Common myeloid progenitor, CD34-positive (primary cell): ENCODE results near the gene NRIP2.

ENCODE experiments used
- CTCF ChIA-PET: fragments of 350-600 bp; sonication (Branson Sonifier 250); formaldehyde crosslinking; loops from one replicate; lab custom pipeline; 2021; ENCODE audit warnings: antibody characterized with exemption; lab: Charles Lee
- POLR2A ChIA-PET: fragments of 350-600 bp; sonication (Branson Sonifier 250); formaldehyde crosslinking; loops from one replicate; lab custom pipeline; 2021; ENCODE audit warnings: antibody characterized with exemption; lab: Charles Lee
- DNase-seq, 3 donors: peaks; one replicate each; pipeline versions ENCODE4 v3.0.0 to v3.0.0-alpha.2; 2013
- H3K27ac ChIP-seq, 2 experiments: 1 replicate in 1 of 2; 2 replicates in 1 of 2; pipeline ENCODE4 v1.7.0; 2013; ENCODE audit warnings: inconsistent platforms in 2 of 2, low read length in 2 of 2, mild to moderate bottlenecking in 2 of 2, low read depth in 1 of 2, moderate library complexity in 1 of 2; ENCODE audit not compliant: severe bottlenecking in 2 of 2, insufficient read depth in 1 of 2, poor library complexity in 1 of 2
- H3K27me3 ChIP-seq, 5 experiments: replicated peaks in 2 of 5; 1 replicate in 3 of 5; 2 replicates in 2 of 5; pipeline versions ENCODE4 v1.6.1 to v1.7.0; 2013; ENCODE audit warnings: low read length in 4 of 5, mild to moderate bottlenecking in 2 of 5, moderate library complexity in 2 of 5, inconsistent platforms in 1 of 5; ENCODE audit not compliant: insufficient read depth in 5 of 5, control insufficient read depth in 4 of 5
- H3K36me3 ChIP-seq, 4 experiments: 1 replicate in 2 of 4; 2 replicates in 2 of 4; pipeline versions ENCODE4 v1.6.1 to v1.7.0; 2013; ENCODE audit warnings: low read length in 3 of 4, control low read depth in 1 of 4, mild to moderate bottlenecking in 1 of 4; ENCODE audit not compliant: control insufficient read depth in 4 of 4, insufficient read depth in 4 of 4
- H3K4me1 ChIP-seq, 4 experiments: 1 replicate in 3 of 4; 2 replicates in 1 of 4; pipeline versions ENCODE4 v1.6.1 to v1.7.1; 2013; ENCODE audit warnings: low read length in 3 of 4, mild to moderate bottlenecking in 3 of 4, control low read depth in 1 of 4, inconsistent platforms in 1 of 4, moderate library complexity in 1 of 4; ENCODE audit not compliant: control insufficient read depth in 4 of 4, insufficient read depth in 4 of 4; ENCODE audit errors: control extremely low read depth in 1 of 4
- H3K4me3 ChIP-seq, 7 experiments: 1 replicate in 4 of 7; 2 replicates in 3 of 7; pipeline versions ENCODE4 v1.5.1 to v1.7.0; 2013; ENCODE audit warnings: mild to moderate bottlenecking in 7 of 7, low read length in 6 of 7, moderate library complexity in 6 of 7, inconsistent platforms in 2 of 7, low read depth in 2 of 7, control low read depth in 1 of 7; ENCODE audit not compliant: insufficient read depth in 4 of 7, control insufficient read depth in 1 of 7; ENCODE audit errors: extremely low read depth in 1 of 7
- H3K9me3 ChIP-seq, 5 experiments: 1 replicate in 4 of 5; 2 replicates in 1 of 5; pipeline versions ENCODE4 v1.6.1 to v1.7.1; 2013; ENCODE audit warnings: low read length in 4 of 5, mild to moderate bottlenecking in 2 of 5, inconsistent platforms in 1 of 5, low read depth in 1 of 5, moderate library complexity in 1 of 5; ENCODE audit not compliant: control insufficient read depth in 4 of 5, insufficient read depth in 2 of 5; ENCODE audit errors: control extremely low read depth in 1 of 5
- WGBS: methylation state at CpG from one replicate; pipeline ENCODE4 v1.1.5; 2013; ENCODE audit not compliant: insufficient coverage; 5-methylcytosine and 5-hydroxymethylcytosine counted together

The NRIP2 gene

DNA sequence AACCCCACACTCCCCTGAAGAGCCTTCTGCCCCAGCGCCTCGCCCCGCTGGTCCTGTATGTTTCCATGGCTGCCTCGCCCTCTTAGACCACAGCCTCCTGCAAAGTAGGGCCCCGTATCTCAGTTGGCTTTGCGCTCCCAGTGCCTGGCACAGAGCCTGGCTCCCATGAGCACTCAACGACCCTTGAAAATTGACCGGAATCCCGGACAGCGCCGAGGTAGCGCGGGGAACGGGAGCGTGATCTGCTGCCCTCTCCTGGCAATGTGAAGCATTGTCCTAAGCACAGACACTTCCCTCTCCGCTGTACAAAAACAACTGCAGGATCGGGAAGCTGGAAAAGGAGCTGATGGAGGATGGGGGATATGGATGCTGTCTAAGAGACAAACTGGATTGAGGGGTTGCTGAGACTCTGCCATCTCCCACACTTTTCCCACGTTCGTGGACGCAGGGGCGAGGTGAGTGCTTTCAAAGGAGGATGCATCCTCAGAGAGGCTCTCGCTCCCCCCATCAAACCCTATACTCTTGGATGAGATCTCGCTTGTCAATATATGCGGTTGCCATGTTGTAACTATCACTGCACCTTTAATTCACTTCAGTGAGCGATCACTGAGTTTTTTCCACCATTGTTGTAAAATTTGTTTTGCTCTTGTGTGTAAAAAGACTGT, 50.8 kb downstream of the NRIP2 start:
- Histone ChIP-seq H3K27ac (no peak overlapping the region), H3K4me3 (peak overlapping the region in 5 of 7 experiments; percentile 42 to 79 (median 60)), H3K9me3 (no peaks in the 10 kb centered on the region), H3K27me3 (peaks cover 0 to 3% (median 0%) of the 10 kb centered on the region in 5 experiments), H3K36me3 (no peaks in the 10 kb centered on the region), H3K4me1 (peaks cover 0 to 12% (median 9%) of the 10 kb centered on the region in 4 experiments)
- ChIA-PET POLR2A (no interaction called here), CTCF (interaction anchor here (0.8 to 6.5 kb wide), 17 partner anchors 9 to 137 kb away, joined by 3 to 66 read pairs (median 5); no protein-coding TSS in a partner anchor)
- WGBS = 16% methylated on average over 20 of the region's 25 CpGs
- DNase-seq = peak in 2 of 3 donors; percentile 51 to 53

DNA sequence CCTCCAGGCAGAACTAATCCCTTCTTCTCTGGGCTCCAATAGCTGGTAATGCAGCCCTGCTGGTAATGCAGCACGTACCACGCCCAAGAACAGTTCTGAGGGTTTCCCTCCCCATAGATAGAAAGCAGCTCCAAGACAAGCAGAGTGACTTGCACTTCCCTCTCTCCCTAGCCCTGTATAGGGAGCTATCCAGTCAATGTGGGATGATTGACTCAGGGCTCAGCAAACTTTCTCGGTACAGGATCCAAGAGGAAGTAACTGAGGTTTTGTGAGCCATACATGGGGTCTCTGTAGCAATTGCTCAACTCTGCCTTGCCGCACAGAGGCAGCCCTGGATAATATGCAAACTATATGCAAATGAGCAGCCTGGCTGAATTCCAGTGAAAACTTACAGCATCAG, 55.6 kb downstream of the NRIP2 start:
- DNase-seq = peak in 2 of 3 donors; percentile 30 to 45
- Histone ChIP-seq H3K4me3 (no peak overlapping the region), H3K4me1 (peaks cover 0 to 11% (median 9%) of the 10 kb centered on the region in 4 experiments), H3K27ac (no peak overlapping the region), H3K27me3 (peaks cover 0 to 3% (median 0%) of the 10 kb centered on the region in 5 experiments), H3K36me3 (no peaks in the 10 kb centered on the region), H3K9me3 (no peaks in the 10 kb centered on the region)
- CTCF ChIA-PET = interaction anchor here (1.3 to 1.9 kb wide), 3 partner anchors 10 to 97 kb away, joined by 3 to 7 read pairs (median 5); no protein-coding TSS in a partner anchor
- POLR2A ChIA-PET = no interaction called here
- WGBS = 58% methylated on average over 3 of the region's 4 CpGs

GRCh38 chr12:2776129-2776806, 58.6 kb downstream of the NRIP2 start:
- ChIA-PET POLR2A (no interaction called here), CTCF (no interaction called here)
- Histone ChIP-seq H3K27ac (no peak overlapping the region), H3K9me3 (no peaks in the 10 kb centered on the region), H3K27me3 (no peaks in the 10 kb centered on the region), H3K36me3 (no peaks in the 10 kb centered on the region), H3K4me3 (no peak overlapping the region), H3K4me1 (no peaks in the 10 kb centered on the region)
- DNase-seq = no peak
- 93% methylated on average over 18 of the region's 20 CpGs for WGBS

DNA sequence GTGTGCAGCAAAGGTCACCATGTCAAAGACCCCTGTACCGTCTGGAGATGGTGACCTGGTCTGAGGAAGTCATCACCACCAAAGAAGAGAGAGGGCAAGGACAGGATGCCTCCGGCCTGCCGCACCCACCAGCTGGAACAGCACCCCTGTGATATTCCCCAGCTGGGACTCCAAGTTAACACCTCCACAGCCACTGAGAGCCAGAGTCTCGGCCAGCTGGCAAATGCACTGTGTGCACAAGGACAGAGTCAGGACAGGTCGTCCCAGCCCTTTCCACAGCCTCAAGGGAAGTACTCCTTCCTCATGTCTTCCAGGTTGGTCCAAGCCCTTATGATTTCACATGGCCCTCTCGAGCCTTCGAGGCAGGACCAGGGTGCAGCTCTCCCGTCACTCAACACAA, 59.4 kb downstream of the NRIP2 start:
- POLR2A ChIA-PET = no interaction called here
- Histone ChIP-seq H3K27me3 (no peaks in the 10 kb centered on the region), H3K4me1 (no peaks in the 10 kb centered on the region), H3K36me3 (no peaks in the 10 kb centered on the region), H3K27ac (no peak overlapping the region), H3K4me3 (no peak overlapping the region), H3K9me3 (no peaks in the 10 kb centered on the region)
- whole genome bisulfite sequencing = 97% methylated on average over 6 of the region's 8 CpGs
- CTCF ChIA-PET = interaction anchor here (0.9 kb wide), 1 partner anchor 16 kb away, joined by 3 read pairs; no protein-coding TSS in a partner anchor
- no peak for DNase-seq
